Activated naive CD4-positive, alpha-beta T cell treated with anti-CD3 and anti-CD28 coated beads, Interleukin-2, amount 50 U/mL, for 16 hours (primary cell): Measurements from ENCODE around the gene VPS13D.

Source experiments
- DNase-seq: peaks from one replicate; pipeline ENCODE4 v3.0.0-alpha.2; 2020

Gene VPS13D

DNA sequence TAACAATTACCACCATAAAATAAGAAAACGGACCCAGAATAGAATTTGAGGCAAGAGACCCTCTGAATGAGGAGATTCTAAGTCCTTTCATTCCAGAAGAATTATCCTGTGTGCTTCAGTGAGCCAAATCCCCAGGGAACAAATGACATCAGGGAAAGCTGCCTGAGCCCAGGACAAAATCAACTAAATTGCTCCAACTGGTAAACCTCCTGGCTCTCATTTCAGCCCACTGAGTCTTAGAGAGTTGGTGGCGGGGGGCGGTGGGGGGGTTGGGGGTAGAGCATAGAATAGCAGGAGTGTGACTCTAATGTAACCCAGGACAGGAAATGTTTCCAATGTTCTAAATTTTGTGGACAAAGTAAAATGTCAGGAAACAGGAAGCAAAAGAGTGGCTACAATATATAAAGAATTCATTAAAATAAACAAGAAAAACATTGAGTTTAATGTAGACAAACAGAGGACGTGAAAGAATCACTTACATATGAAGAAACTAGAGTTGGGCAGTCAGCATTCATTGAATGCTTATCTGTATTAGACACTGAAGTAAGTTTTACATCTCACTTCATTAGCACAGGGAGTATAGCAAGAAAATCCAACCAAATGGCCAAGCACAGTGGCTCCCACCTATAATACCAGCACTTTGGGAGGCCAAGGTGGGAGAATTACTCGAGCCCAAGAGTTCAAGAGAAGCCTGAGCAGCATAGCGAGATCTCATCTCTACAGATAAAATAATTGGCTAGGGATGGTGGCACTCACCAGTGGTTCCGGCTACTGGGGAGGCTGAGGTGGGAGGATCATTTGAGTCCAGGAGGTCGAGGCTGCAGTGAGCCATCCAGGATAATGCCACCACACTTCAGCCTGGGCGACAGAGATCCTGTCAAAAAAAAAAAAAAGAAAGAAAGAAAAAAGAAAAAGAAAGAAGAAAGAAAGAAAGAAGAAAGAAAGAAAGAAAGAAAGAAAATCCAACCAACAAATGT, 313.1 kb downstream of the VPS13D start:
- no peak for DNase-seq

DNA sequence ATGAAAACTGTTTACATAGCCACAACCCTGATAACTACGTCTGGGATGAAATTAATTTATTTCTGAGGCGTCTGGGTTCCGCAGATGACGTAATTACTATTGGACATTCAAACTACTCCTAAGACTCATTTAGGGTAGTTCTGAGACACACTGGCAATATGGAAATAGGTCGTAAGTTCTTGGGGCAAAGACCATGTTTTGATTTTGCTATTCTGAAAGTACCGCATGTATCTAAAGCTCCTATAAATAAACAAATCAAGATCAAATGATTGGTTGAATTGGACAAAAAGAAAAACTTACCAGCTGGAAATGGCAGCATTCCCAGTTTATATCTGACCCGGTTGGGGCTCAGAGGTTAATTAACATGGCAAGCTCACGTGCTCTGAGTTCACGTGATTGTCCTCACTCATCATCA, 313.9 kb downstream of the VPS13D start:
- DNase-seq: no peak

DNA sequence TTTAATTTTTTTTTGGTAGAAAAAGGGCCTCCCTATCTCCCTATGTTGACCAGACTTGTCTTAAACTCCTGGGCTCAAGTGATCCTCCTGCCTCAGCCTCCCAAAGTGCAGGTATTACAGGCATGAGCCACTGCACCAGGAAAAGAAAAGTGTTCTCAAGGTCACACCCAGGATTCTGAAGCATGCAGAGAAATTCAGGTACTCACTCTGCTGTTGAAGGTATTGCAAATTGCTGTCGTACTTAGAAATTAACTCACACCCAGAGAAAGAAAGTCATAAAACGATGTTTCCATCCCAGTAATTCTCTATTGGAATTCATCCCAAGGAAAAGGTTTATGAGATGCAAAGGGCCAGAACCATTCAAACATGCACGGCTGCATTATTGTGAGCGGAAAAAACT, 314.5 kb downstream of the VPS13D start:
- no peak for DNase-seq

DNA sequence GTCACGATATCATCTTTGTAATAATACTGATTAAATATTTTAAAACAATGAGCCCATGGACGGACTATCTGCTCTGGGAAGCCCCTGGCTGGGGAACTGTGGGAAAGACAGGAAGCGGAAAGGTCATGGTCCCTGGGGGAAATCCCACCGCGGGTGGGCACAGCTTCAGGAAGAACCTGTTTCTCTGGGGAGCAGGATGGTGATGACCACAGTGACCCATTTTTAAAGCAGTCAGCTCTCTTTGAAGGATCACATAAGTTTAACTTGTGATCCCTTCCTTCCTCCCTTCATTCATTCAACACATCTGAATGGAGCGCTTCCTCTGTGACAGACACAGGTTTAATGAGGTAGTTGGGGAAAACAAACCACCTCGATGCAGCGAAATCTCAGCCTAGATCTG, 315.2 kb downstream of the VPS13D start:
- DNase-seq: no peak

DNA sequence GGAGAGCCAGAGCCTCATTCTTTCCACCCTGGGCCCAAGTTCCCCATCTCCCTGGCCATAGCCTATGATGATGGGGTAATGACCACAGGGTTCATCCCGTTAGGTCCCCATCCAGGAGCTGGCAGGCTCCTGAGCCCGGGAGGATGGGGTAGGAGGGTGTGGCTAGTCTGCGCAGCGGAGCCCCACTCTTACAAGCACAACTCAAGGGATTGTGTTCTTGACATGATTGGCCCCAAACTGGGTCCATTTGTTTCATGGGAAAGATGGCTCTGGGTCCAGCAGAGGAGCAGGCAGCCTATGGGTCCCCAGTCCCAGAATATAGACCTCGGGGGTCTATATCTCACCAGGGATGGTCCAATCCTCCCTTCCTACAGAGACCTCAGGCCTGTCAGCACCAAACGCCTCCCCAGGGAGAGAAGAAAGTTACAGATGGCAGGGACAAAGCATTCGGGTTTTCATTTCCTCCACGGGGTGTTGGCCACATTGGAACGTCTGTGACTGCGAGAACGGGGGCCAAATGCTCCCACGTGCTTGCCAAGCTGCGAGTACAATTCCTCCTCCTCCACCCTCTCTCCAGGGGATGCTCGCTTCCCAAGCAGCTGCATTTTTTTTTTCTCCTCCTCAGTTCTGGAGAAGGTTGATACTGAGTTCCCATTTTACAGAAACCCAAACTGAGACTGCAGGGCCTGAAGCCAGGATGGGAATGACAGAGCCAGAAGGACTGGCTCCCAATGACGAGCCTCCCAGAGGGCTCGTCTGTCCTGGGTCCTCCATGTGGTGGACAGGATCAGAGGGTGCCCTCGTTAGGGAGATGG, 317.1 kb downstream of the VPS13D start:
- DNase-seq: no peak

DNA sequence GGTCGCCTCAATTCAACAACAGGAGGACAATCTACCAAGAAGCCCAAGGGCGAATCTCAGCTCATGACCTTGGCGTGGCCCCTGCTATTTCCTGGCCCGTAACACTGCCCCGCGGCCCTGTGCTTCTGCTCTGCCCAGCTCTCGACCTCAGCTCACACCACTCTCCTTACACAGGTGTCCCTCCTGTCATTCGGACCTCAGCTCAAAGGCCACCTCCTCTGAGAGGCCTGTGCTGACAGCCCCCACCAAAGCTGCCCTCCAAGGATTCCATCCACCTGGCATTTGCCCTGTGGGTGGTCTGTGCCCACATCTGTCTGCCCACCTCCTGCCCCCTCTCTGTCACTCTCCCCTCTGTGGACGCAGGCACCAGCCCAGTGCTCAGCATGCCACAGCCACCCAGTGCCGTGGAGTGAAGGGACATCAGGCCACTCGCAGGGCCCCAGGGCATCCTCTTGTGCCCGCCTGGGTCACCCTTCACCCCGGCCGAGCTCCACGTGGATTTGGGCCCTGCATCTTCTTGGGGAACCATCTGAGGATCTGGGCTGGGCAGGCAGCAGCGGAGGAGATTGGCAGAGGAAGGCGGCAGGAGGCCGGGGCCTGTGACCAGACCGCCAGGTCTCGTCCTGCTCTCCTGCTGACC, 317.9 kb downstream of the VPS13D start:
- DNase-seq: no peak

DNA sequence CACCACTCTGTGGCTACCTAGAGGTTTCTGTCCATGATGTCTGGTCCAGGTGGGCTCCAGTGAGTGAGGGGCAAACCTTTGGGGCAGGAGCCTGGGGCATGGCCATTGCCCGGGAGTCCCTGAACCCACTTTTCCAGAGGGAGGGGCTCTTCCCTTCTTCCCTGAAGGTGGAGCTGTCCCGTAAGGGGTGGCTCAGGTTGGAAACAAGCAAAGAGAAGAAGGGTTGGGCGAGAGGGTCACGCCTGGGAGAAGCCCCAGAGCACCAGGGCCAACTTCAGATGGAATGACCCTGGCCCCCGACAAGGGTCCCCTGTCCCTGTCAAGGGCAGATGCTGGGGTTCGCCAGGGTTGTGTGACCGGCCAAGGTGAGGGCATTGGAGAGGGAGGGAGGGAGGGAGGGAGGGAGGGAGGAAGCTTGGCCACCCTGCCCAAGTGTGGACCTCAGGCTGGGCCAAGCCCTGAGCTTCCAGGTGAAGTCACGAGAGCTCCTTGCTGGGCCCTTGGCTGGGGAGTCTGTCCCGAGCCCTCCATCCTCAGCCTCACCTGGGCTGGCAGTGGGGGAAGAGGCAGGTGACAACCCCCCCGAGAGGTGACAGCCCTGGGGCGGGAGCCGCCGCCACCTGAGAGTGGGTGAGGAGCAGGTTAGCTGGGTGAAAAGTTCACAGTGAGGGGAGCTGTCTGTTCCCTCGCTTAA, 318.6 kb downstream of the VPS13D start:
- DNase-seq: no peak

DNA sequence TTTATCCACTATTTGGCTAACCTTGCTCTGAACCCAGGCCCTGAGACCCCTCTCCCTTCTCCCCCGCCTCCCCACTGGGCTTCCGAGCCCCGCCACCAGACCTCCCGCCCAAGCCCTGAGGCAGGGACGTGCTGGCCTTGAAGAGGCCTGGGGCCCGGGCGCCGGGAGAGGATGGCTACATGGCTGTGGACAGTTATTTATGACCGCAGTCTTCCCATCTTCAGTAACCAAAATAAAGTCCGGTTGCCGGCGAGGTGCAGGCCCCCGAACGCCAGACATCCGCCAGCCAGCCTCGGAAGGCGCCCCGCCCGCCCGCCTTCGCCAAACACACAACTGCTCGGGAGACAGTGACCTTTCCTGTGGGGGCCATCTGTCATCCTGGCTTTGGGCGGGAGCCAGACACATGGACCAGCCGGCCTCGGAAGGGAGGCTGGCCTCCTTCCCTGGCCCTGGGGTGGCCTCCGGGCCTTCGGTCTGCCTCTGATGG, 319.2 kb downstream of the VPS13D start:
- DNase-seq: no peak

DNA sequence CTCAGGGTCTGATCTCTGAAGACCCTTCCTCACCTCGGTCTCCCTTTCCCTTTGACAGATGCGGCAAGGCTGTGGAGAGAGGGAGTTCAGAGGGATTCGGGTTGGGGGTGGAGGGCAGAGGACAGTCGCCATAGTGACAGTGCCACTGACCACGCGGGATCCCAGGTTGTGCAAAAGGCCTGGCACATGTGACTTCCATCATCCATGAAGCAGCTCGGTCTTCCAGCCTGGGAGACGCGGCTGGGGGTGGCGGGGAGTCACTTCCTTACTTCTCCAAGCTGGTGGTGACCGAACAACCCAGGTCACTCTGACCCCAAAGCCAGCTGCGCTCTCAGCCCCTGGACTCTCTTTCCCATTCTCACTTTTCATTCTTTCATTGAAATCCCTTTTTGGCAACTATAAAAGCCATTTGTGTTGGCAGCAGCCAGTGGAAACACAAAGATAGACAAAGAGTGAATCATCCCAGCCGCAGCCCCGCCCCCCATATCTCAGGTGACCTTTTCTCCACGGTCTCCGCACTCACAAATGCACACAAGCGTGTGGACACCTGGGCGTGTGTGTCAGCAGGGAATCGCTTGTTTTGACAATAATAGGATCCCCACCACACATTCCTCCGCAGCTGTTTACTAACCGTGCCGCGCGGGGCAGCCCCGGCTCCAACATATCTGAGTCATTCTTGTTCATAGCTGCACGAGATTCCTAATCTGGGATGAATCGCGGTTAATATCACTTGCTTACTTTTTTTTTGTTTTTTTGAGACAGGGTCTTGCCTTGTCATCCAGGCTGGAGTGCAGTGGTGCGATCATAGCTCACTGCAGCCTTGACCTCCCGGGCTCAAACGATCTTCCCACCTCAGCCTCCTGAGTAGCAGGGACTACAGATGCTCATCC, 319.9 kb downstream of the VPS13D start:
- no peak for DNase-seq

DNA sequence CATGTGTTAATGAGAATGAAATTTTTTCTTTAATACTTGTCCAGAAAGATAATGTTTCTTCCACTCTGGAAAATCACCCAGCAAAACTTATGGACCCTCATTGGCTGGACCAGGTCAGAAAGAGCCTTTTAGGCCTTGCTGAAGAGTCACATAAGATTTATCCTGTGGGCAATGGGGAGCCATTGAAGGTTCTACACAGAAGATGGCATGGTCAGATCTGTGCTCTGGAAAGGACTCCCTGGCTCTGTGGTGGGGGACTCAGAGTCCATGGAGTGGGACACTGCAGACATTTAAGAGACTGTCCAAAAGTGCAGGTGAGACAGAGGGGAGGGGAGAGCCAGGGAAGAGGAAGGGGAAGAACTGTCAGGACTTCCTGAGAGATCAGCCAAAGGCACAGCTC, 321.8 kb downstream of the VPS13D start:
- DNase-seq: no peak

DNA sequence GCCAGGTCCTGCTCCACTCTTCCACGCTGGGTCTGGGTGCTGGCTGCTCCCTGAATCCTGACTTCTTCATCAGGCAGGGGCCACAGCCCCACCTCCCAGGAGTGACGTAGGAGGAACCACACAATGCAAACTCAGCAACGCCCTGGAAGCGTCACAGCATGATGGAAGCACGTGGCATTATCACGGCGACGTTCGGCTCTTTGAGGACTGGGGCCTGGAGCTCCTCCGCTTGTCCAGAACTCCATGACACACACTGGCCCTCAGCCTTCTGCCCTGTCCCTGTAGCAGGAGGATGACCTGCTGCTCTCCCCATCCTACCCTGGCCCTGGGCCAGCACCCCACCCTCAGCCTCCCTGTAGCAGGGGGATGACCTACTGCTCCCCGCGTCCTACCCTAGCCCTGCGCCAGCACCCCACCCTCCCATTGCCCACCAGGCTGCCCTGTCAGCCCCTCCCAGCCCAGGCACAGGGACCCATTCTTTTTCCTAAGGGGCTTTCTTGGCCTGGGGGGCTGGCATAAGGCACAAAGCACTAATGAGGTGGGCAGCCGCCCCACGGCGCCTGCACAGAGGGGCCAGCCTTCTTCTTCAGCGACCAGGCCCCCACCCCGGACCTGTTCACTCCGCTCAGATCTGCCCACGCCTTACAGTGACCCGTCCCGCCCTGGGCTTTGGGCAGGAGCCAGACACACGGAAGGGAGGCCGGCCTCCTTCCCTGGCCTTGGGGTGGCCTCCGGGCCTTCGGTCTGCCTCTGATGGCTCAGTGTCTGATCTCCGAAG, 322.5 kb downstream of the VPS13D start:
- no peak for DNase-seq

DNA sequence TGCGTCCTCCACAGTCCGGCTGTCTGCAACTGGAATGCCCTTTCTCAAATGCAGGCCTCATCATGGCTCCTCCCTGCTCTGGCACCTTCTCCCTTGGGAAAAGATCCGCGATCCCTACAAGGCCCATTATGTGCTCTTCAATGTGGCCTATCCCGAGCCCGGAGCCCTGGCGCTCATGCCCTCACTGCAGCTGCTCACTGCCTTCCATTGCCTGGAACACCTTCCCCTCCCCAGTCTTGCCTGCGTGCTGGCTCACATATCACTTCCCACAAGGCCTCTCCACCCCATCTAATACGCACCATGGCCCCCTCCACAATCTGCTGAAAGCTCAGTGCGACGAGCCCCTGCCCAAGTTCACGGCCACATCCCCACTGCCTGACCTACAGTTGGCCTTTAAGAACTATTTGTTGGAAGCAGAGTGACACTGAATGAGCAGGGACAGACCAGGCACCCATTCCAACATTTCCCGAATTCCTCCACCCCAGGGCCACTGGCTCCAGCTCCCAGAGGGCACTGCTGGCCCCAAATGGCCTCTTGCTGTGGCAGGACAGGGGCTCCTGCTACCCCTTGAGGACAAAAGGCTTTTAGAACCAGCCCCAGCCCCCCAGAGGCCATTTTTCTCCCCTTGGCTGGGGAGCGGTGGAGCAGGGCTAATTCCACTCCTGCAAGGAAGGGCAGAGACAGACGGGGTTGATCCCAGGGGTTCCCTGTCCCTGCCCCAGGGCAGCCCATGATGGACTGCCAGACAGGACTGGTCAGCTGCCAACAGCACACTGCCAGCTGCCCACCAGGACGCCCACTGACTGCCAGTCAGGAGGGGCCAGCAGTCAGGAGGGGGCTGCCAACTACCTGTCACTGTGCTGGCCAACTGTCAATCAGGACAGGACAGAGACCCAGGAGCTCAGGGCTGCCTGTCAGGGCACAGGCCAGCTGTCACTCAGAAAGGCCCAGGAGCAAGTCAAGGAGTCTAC, 323.4 kb downstream of the VPS13D start:
- DNase-seq: no peak

DNA sequence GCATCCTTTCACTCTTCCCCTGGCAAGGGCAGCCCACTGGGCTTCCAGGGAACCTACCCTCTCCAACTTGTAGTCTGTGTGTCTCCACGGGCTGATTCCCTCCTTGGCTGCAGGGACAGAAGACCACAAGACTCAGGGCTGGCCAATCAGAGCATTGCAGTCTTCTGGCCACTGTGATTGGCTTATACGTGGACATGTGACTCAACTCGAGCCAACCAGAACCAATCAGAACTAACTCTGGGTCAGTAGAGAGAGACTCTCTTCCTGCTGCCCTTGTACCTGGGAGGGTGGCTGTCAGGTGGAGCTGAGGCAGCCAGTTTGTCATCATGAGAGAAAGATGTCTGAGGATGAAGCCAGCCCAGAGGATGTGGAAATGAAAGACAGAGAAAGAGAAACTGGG, 324.1 kb downstream of the VPS13D start:
- no peak for DNase-seq

DNA sequence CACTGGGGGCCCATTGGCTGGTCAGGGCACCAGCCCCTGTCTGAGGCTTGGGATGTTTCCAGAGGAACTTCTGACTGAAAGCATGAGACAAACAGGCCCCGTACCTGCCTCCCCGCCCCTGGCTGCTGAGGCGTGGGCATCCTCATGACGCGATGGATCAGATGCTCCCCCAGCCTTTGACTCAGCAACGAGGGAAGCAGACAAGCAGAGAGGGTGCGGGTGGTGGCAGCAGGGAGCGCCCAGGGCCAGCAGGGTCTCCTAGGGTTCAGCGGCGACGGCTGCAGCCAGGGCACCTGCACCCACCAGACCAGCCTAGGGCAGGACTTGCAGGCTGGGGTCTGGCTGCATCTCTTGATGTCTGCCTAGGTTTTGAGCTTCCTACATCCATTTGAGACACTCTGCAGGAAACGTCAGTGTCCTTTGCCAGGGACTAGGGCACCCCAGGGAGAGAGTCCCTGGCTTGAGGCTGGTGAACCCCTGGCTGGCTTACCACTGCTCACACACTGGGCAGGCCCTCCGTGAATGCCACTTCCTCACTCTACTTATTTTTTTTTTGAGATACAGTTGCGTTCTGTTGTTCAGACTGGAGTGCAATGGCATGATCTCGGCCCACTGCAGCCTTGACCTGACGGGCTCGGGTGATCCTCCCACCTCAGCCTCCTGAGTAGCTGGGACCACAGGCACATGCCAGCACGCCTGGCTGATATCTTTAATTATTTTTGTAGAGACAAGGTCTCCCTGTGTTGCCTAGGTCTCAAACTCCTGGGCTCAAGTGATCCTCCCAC, 324.9 kb downstream of the VPS13D start:
- no peak for DNase-seq

DNA sequence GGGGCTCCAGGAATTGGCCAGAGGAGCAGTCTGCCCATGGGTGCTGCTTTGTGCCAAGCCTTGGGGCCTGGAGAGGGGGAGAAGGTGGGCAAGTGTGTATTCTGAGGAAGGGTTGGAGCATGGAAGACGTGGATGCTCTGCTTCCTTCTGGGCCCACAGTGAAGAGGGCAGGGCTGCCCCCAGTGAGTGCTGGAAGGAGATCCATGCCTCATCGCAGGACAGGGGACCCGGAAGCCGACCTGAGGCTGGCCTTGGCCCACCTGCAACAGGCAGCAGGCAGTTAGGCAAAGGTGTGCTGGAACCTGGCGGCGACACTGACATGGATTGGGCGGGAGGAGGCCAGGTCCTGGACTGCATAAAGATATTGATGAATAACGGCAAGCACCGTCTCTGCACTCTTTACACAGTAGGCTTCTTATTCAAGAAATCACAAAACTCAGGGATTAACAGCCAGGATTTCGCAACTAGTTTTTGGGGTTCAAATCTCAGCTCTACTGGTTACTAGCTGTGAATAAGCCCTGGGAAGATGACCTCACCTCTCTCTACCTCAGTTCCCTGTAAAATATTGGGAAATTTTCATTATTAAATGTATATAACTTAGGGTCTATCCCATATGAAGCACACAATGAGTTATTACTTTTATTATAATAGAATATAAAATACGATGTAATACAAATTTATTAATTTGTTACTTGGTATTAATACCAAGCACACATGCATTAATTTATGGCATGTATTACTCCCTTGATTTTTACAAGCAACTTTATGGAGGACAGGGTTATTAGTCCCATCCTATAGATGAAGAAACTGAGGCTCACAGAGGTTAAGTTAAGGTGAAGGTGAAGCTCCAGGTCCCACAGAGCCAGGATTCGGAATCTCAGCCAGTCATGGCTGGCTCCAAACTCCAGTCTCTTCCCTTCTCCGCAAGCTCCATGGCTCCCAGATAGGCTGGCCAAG, 325.9 kb downstream of the VPS13D start:
- no peak for DNase-seq

DNA sequence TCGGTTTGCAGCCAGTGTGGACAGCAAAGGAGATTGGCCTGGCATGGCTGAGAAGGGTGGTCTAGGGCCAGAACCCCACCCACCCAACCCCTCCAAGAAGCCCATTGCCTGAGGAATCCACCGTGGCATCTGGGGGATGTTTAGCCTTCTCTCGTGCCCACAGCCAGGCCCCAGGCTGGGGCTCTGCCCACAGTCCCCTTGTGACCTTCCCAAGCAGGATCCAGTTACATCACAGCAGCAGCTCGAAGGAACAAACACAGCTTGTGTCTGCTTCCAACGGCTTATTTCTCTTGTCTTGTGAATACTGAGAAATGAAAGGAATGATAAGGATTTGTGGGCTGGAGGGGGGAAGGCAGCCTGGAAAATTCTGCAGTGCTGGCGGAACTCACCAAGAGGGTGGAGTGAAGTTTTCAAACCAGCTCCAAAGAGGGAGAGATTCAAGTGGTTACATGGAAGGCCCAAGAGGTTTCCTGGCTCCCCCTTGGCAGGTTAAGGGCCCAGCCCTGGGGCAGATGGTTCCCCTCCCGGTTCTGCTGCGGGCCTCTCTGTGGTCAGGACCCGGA, 326.6 kb downstream of the VPS13D start:
- DNase-seq: no peak
